GM21786 (cell line): ENCODE measurements around the gene GLYATL3.

Experiments used
- ATAC-seq: cut with Tn5 transposase; IDR thresholded peaks from one replicate; pipeline ENCODE4 v1.9.1; 2021; ENCODE audit not compliant: unreplicated experiment

The GLYATL3 gene

GRCh38 chr6:49543087-49543858, 43.5 kb downstream of the GLYATL3 start:
- no peak for ATAC-seq

GRCh38 chr6:49546331-49546730, 46.6 kb downstream of the GLYATL3 start:
- ATAC-seq: no peak

- ATAC-seq: no peak
These were observed 49.0 kb downstream of the GLYATL3 start for GRCh38 chr6:49548613-49549304.

GRCh38 chr6:49549691-49550491, 50.2 kb downstream of the GLYATL3 start:
- ATAC-seq: no peak

- peak; percentile 59 for ATAC-seq
These were observed 50.9 kb downstream of the GLYATL3 start, which contains the start of gene C6orf141 for GRCh38 chr6:49550492-49551077. Gene C6orf141 (plus strand): TSS chr6:49550668. CDS start chr6:49550793, 125 bp downstream.

GRCh38 chr6:49551078-49551865, 51.5 kb downstream of the GLYATL3 start:
- peak; percentile 40 for ATAC-seq

GRCh38 chr6:49551866-49552129, 52.1 kb downstream of the GLYATL3 start:
- ATAC-seq: peak; percentile 41

- ATAC-seq: no peak
These were observed 52.9 kb downstream of the GLYATL3 start for GRCh38 chr6:49552596-49552995.

- ATAC-seq: no peak
These were observed 53.7 kb downstream of the GLYATL3 start for GRCh38 chr6:49553384-49553783.

GRCh38 chr6:49555951-49556350, 56.2 kb downstream of the GLYATL3 start:
- ATAC-seq: no peak

GRCh38 chr6:49556429-49556837, 56.7 kb downstream of the GLYATL3 start:
- ATAC-seq: peak; percentile 39

- no peak for ATAC-seq
These were observed 57.5 kb downstream of the GLYATL3 start for GRCh38 chr6:49557177-49557576.

GRCh38 chr6:49558238-49558637, 58.5 kb downstream of the GLYATL3 start:
- ATAC-seq: no peak

GRCh38 chr6:49563006-49563886, 63.5 kb downstream of the GLYATL3 start:
- ATAC-seq: no peak

GRCh38 chr6:49564552-49564951, 64.8 kb downstream of the GLYATL3 start:
- no peak for ATAC-seq

- ATAC-seq: no peak
These were observed 65.5 kb downstream of the GLYATL3 start for GRCh38 chr6:49565261-49565660.

GRCh38 chr6:49565855-49566254, 66.1 kb downstream of the GLYATL3 start:
- ATAC-seq: no peak

- no peak for ATAC-seq
These were observed 70.9 kb downstream of the GLYATL3 start for GRCh38 chr6:49570474-49571079.

GRCh38 chr6:49576618-49577017, 76.9 kb downstream of the GLYATL3 start:
- ATAC-seq: no peak
